Heart right ventricle (tissue), 16 donors: Measurements from ENCODE around the gene DGKB. TPM values are rescaled to one million over a fixed set of nuclear protein-coding genes. Genes with fewer than 3 reads are reported as not detected.
A peak's percentile ranks its signal among the peaks of the same experiment; 100 is the strongest.

Experiments used
- ATAC-seq, 8 donors: fragments of 200-7000 bp; cut with Tn5 transposase; one replicate each; pipeline ENCODE4 v1.9.1; 2020; ENCODE audit warnings: mild to moderate bottlenecking in 8 of 8, moderate library complexity in 8 of 8, moderate number of reproducible peaks in 1 of 8
- DNase-seq, 2 donors: peaks; one replicate each; pipeline ENCODE4 v3.0.0-alpha.2; 2020
- H3K27ac ChIP-seq, 10 donors: fragments of 200-600 bp; sonication (generic) in 2 of 10; one replicate each; pipeline versions ENCODE4 v1.5.0 to v1.8.0; 2020 to 2022; ENCODE audit warnings: mild to moderate bottlenecking in 3 of 10
- H3K27me3 ChIP-seq, 7 donors: fragments of 200-600 bp; one replicate each; pipeline ENCODE4 v1.8.0; 2021 to 2022; ENCODE audit warnings: mild to moderate bottlenecking in 2 of 7
- H3K36me3 ChIP-seq, 9 donors: fragments of 200-600 bp; sonication (generic) in 1 of 9; one replicate each; pipeline versions ENCODE4 v1.5.0 to v1.8.0; 2020 to 2022; ENCODE audit warnings: mild to moderate bottlenecking in 2 of 9
- H3K4me1 ChIP-seq, 9 donors: fragments of 200-600 bp; sonication (generic) in 1 of 9; one replicate each; pipeline versions ENCODE4 v1.5.0 to v1.8.0; 2020 to 2022; ENCODE audit warnings: mild to moderate bottlenecking in 4 of 9
- H3K4me3 ChIP-seq, 10 donors: fragments of 200-600 bp; sonication (generic) in 2 of 10; one replicate each; pipeline versions ENCODE4 v1.5.0 to v1.8.0; 2020 to 2022; ENCODE audit warnings: mild to moderate bottlenecking in 7 of 10, moderate library complexity in 2 of 10
- H3K9me3 ChIP-seq, 11 donors: fragments of 200-600 bp in 10 of 11; sonication (generic) in 2 of 11; one replicate each; pipeline versions ENCODE4 v1.5.0 to v1.8.0; 2013 to 2022; ENCODE audit warnings: mild to moderate bottlenecking in 2 of 11, control low read depth in 1 of 11, moderate library complexity in 1 of 11
- CTCF ChIP-seq, 9 donors: fragments of 200-600 bp; sonication (generic) in 2 of 9; IDR thresholded peaks; one replicate each; pipeline versions ENCODE4 v1.5.0 to v1.8.0; 2021 to 2022; ENCODE audit warnings: antibody characterized with exemption in 9 of 9, mild to moderate bottlenecking in 5 of 9, moderate library complexity in 1 of 9
- WGBS, 2 donors: extraction: QIAGEN DNeasy Blood & Tissue Kit; methylation state at CpG; one replicate each; pipeline ENCODE4 v1.1.7; 2013; ENCODE audit warnings: inconsistent platforms in 1 of 2; 5-methylcytosine and 5-hydroxymethylcytosine counted together
- intact Hi-C, 10 donors: fragments of 100-400 bp; cut with DNase I; formaldehyde crosslinking; loops; one replicate each; pipeline versions ENCODE4 v1.11.1 to v1.14.2; 2022
- polyA plus RNA-seq, 2 donors: library from polyadenylated mRNA; stranded (reverse); fragments of 200-250 nt; gene quantifications; one replicate each; pipeline ENCODE4 v1.2.3, GENCODE V29; 2013
- total RNA-seq, 10 donors: library from RNA; stranded (reverse); fragmentation: NEBNext Ultra II Directional in 3 of 10; extraction: Animal tissue kit (Norgen Biotek cat#: 25700) in 3 of 10; gene quantifications; one replicate each; pipeline versions ENCODE4 v1.2.1 to v1.2.4, GENCODE V29; 2021 to 2023
- donor health status: Arrhythmogenic right ventricular cardiomyopathy.
- donor health status: ischemic (EF 13 %, LVEDD 7.1; RV severe dilation, severe dysfunction).
- donor health status: healthy with polysubstance abuse.
- donor health status: DM: no; HTN: yes; CAD: no.
- donor health status: DM: no; HTN: no; CAD: no.
- donor health status: ischemic (EF 25% LVEDD 6.9; RV normal size, moderate dysfunction).
- donor health status: ischemic (EF 25% LVEDD 5.7; RV mildly dilated, moderate dysfunction).
- donor health status: healthy.
- donor health status: DM: yes; HTN: yes; CAD: no.
- donor health status: Ischemic cardiomyopathy.
- donor health status: ischemic (EF 35%, LVEDD 5.7; RV mildly dilated, moderate dysfunction).
- donor health status: nonischemic (EF 11% LVEDD 7.7; RV severe dilation, severe dysfunction).
- donor health status: DM: yes; HTN: yes; CAD: no.
- donor health status: PGD.
- donor health status: ischemic (EF 29% LVEDD 5.4; RV normal size, mild dysfunction).
- donor health status: nonischemic (EF 23%, LVEDD 6.1; RV moderate dilation, normal function).

DGKB gene
- total and polyA plus RNA-seq, 12 donors, result under 0.01 to 1.2 (median 0.77) TPM

- no peaks in the 10 kb centered on the region for H3K36me3 ChIP-seq
- no peak for TF ChIP-seq CTCF (IDR thresholded peaks at IDR 0.05)
- peak in 4 of 8 donors; percentile 17 to 75 (median 34) for ATAC-seq
- DNase-seq, result no peak
- no peaks in the 10 kb centered on the region for H3K4me1 ChIP-seq
- no peaks in the 10 kb centered on the region for H3K9me3 ChIP-seq
- intact Hi-C loops, result no loop called here
- 70 to 73% methylated on average over 5 of the region's 5 CpGs for WGBS, 2 donors
- H3K27ac ChIP-seq, result peak overlapping the region in 3 of 10 donors; percentile 6 to 40 (median 18)
- H3K4me3 ChIP-seq, result no peak overlapping the region
- no peaks in the 10 kb centered on the region for H3K27me3 ChIP-seq
These were observed 660.4 kb downstream of the DGKB start for GRCh38 chr7:14242175-14242574.

- intact Hi-C loops, result no loop called here
- ATAC-seq (no peak), DNase-seq (no peak)
- no peak overlapping the region for H3K27ac ChIP-seq
- no peak overlapping the region for H3K4me3 ChIP-seq
- no peaks in the 10 kb centered on the region for H3K36me3 ChIP-seq
- no peak for TF ChIP-seq CTCF (IDR thresholded peaks at IDR 0.05)
- 74 to 85% methylated on average over 3 of the region's 3 CpGs for WGBS, 2 donors
- H3K27me3 ChIP-seq, result no peaks in the 10 kb centered on the region
- no peaks in the 10 kb centered on the region for H3K4me1 ChIP-seq
- no peaks in the 10 kb centered on the region for H3K9me3 ChIP-seq
These were observed 665.7 kb downstream of the DGKB start for GRCh38 chr7:14236834-14237233.

GRCh38 chr7:14235056-14235455, 667.5 kb downstream of the DGKB start:
- H3K4me3 ChIP-seq, result no peak overlapping the region
- 67 to 90% methylated on average over 2 of the region's 2 CpGs for WGBS, 2 donors
- no peaks in the 10 kb centered on the region for H3K27me3 ChIP-seq
- no peak for TF ChIP-seq CTCF (IDR thresholded peaks at IDR 0.05)
- DNase-seq (no peak), ATAC-seq (no peak)
- H3K9me3 ChIP-seq, result no peaks in the 10 kb centered on the region
- intact Hi-C loops, result no loop called here
- H3K36me3 ChIP-seq, result no peaks in the 10 kb centered on the region
- no peak overlapping the region for H3K27ac ChIP-seq
- H3K4me1 ChIP-seq, result no peaks in the 10 kb centered on the region

- 63 to 69% methylated on average over 4 of the region's 4 CpGs for WGBS, 2 donors
- DNase-seq (no peak), ATAC-seq (no peak)
- no peaks in the 10 kb centered on the region for H3K27me3 ChIP-seq
- intact Hi-C loops, result no loop called here
- no peaks in the 10 kb centered on the region for H3K9me3 ChIP-seq
- no peak overlapping the region for H3K27ac ChIP-seq
- no peaks in the 10 kb centered on the region for H3K36me3 ChIP-seq
- no peak overlapping the region for H3K4me3 ChIP-seq
- TF ChIP-seq CTCF (IDR thresholded peaks at IDR 0.05), result no peak
- H3K4me1 ChIP-seq, result no peaks in the 10 kb centered on the region
These were observed 668.6 kb downstream of the DGKB start for GRCh38 chr7:14233868-14234369.
